Suppressor macrophage treated with lipopolysaccharide for 1 hour (primary cell): ENCODE measurements around the gene PIAS1.
"Not testable (repeated sequence)": the region's sequence is repeated elsewhere in the genome, so short reads cannot be mapped to it uniquely, and the experiment has no call there.

Source experiments
- DNase-seq, 3 donors: peaks; one replicate each; pipeline ENCODE4 v3.0.0-alpha.2; 2020 to 2022

PIAS1 gene

DNA sequence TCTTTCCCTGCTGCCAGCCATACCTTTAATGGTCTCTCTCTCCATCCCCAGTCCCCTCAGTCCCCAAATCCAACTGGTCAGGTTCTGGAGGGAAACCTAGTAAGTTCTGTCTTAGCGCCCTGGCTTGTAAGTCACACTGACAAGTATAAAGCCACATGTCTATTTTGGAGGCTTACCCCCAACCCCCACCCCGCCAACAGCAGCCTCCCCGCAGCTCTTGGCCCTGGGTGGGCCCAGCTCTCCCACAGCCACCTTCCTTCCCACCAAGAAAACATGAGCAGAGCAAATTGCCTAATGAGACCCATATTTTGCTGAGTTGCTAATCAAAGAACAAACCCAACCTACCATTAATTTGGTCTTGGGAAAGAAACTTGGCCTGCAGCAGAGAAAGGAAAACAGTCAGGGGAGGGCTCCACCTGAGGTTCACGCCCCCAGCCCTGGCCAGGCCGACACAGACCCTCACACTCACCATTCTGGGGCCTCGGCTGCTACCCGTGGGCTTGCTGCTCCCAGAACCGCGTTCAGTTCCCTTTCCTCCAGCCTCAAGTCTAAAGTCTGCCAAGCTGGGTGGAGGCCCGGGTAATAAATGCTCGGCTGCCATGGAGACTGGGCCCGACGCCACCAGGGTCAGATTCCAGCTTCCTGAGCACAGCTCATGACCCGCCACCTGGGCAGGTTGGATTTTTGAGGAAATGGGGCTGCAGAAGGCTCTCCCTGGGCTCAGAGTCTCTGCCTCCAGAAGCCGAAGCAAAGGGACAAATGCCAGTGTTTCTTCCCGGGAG is 150.9 kb downstream of the PIAS1 start, which contains the start of gene CALML4:
TSS of gene CALML4 (minus strand) at position 557 of the 782 bp plus-strand sequence. CDS start at position 472, 85 bp downstream.
- peak; percentile 36 to 64 (median 52) for DNase-seq

DNA sequence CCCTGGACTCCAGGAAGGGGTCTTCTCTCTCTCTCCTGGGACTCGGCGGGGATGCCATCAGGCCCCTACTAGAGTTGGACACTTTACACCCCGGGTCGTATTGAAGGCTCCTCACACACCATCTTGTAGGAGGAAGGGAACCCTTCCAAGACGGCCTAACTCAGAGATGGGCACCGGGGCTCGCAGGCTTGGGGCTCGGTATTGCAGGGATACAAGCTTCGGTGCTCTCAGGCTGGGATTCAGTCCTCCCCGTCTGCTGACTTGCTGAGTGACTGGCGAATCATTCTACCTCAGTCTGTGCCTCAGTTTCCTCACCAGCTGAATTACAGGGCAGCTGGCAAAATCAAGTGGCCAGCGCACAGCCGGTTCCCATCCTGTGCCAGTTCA is 151.4 kb downstream of the PIAS1 start:
- DNase-seq = no peak

DNA sequence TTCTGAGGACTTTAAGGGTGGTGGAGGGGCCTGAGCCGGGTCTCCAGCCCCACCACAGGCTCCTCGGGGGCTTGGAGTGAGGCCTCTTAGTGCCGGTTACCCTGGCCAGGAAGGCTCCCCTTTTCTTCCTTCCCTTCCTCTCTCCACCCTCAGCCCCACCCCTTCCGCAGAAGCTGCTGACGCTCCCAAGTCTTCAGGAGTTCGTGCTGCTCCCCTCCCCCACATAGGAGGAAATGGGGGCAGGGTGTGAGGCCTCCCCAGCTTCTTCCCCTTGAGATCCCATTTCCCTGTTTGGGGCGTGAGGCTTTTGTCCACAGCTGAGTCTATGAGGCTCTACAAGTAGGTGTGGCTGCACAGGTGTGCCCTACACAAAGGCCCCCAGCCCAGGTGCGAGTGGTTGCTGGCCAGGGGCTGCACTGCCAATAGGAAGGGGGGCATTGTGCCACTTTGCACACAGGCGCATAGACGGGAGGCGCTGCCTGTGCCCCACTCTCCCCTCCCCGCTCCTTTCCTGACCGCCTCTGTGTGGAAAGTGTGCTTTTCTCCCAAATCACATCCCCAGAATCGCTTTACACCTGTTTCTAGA is 151.9 kb downstream of the PIAS1 start:
- peak; percentile 78 to 87 (median 78) for DNase-seq

DNA sequence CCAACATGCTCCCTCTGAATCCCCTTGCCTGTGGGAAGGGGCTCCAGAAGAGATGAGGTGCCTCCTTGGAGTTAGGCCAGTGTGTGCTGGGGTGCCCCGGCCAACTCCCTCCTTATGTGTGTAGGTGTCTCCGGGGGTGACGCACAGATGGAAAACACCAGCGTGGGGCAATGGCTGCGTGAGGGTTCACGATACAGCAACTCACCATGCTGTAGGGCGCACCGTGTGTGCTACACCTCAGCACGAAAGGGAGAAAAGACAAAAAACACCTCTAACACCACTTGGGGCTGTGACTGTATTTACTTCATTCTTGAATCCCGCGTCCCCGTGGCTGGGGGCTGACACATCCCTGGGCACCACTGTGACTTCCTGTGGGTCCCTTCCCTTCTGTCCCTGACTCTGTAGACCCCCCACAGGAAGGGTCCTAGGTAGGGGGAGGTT is 152.6 kb downstream of the PIAS1 start:
- no peak for DNase-seq

DNA sequence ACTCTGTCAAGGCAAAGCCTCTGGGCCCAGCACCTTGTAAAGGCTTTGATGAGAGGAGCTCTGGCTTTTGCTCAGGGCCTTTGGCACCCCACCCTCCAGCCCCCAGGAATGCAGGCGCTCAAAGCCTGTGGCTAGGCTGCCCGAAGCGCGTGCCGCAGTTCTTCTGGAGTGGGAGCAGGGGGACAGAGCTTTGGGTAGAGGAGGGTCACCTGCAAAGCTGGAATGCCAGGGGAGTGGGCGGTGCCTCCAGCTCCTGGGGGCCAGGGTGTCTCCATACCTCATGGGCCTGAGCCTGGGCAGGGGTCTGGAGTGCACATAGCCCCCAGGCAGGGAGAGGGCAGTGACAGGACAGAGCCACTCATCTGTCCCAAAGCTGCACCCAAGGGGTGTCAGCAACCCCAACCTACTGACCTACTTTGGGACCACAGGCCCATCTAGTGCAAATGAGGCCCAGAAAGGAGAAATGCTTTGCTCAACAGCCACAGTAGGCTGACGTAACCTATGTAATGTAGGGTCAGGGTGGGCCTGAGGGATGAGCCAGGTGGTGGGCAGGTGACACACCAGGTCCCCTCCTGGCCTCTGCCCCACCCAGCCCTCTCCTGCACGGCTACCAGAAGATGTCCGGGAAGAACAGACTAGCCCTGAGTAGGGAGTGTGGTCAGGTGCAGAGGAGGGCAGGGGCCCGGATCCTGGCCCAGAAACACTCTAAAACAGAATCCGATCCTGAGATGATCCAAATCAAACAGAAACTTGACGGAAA is 153.2 kb downstream of the PIAS1 start:
- DNase-seq = no peak

DNA sequence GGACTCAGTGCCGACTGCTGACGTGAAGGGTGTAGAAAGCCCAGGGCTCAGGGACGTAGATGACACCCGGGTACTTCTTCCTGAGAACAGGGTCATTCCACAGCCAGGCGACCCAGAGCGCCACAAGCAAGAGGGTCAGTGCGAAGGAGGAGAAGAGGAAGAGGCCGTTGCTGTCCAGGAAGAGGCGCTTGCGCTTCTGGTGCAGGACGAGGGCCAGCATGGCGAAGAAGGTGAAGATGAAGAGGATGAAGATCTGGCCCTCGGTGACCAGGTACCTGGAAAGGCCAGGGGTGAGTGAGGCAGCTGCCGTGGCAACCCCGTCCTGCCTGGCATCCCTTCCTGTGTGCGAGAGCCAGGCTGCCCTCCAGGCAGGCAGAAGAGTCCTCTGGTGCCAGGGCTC is 154.0 kb downstream of the PIAS1 start:
- DNase-seq = no peak

DNA sequence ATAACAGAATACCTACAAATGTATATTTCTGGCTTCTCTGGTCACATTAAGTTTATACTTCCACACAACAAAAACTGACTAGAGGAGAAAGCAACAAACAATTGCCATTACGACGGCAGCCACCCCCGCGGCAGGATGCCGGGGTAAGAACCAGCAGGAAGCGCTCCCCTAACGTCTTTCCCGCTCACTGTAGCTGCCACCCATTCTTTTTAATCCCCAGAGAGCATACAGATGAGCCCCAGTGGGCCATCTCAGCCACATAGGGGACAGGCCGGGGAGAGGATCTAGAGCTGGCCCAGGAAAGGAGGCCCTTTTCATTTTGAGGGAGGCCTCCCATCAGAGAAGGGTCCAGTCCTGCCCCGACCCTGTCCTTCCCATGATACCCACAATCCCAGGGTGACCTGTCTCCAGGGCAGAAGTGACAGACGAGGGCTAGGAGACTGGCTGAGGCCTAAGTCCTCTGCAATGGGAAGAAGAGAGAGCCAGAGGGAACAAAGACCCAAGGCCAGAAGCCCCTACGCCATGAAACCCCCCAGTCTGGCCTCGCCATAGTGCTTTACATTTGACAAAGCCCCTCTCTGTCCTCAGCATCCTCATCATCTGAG is 154.6 kb downstream of the PIAS1 start:
- DNase-seq = no peak

DNA sequence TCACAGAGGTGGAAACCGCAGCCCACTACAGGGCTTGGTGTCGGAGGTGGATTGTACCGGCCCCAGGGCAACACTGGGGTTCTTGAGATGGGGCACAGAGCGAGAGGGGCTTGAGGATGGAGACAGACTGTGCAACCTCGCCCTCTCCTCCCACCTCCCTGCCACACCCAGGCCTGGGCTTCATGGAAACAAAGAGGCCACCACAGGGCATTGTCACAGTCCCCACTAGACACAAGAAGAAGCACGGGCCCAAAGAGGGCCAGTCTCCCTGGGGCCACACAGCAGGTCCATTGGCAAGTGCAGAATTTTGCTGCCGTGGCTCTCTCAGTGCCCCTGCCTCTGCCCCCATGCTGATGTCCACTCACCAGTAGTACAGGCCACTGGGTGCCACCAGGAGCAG is 155.2 kb downstream of the PIAS1 start:
- no peak for DNase-seq

DNA sequence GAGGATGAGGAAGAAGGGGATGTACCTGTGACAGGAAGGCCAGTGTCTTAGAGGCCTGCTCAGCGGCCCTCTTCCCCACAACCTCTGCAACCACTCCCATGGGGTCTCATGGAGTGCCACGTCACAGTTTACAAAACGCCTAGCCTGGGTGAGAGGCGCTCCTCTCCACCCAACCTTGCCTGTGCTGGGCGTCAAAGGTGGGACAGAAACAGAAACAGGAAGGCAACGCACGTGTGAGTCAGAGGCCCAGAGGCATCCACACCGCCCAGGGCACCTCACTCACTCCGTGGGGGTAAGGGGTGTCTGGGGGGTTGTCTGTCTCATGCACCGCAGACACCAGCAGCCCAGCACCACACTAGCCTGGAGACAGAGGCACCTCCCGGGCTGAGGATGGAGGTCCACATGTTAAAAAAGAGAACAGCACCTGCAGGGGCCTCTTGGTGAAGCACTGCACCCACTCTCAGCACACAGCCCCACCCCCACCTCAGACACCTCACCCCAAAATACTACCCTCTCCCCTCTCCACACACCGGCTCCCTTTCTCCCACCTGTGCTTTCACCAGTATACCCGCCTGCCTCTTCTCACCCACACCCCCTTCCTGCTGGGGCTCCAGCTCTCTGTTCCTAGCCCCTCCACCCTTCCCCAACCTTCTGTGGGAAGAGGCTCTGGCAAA is 155.8 kb downstream of the PIAS1 start:
- DNase-seq = no peak

DNA sequence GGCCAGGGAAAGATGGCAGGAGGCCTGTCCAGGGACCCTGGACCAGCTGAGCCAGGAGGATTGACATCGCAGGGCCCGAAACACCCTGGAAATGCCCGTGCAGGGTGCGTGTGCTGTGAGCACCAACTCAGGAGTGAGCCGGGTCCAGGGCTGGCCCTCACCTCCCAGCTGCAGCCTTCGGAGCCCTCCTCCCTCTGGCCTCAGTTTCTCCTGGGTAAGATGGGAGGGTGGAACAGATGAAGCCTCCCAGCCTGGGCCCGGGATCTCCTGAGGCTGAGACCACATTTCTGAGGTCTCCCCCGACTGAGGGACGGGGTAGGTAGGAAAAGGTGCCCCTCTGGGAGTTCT is 156.3 kb downstream of the PIAS1 start:
- DNase-seq = no peak

DNA sequence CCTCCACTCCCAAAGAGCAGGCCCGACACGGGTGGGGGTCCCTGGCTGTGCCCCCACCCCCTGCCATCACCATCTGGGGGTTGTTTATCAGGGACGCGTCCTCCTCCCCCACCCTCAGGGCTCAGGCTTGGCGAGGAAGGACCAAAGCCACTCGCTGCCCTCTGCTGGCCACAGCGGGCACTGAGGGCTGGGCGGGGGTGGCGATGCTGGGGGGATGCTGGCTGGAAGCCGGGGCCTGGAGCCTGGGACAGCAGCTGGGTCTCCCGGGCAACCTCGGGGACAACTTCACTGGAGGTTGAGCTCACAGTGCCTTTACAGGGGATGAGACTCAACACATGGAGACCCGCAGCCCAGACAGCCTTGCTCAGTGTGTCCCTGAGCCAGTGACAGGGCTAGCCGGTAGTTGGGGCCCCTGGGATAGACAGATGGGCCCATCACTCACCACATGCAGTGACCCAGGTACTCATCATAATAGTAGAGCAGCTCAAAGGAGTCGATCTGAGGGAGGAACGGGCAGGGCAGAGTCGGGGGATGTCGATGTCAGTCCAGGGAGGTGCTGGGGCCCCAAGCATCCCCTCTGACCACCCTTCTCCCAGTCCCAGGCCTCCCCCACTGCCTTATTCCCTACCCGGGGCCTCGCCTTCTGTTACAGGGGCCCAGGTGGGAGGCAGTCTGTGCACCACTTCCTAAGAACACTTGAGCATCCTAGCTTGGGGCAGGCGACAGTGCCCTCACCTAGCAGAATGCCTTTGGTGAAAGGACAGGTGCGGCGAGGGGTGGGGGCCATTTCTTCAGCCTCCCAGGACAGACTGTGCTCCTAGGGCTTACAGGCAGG is 156.9 kb downstream of the PIAS1 start:
- peak; percentile 54 to 79 (median 62) for DNase-seq

DNA sequence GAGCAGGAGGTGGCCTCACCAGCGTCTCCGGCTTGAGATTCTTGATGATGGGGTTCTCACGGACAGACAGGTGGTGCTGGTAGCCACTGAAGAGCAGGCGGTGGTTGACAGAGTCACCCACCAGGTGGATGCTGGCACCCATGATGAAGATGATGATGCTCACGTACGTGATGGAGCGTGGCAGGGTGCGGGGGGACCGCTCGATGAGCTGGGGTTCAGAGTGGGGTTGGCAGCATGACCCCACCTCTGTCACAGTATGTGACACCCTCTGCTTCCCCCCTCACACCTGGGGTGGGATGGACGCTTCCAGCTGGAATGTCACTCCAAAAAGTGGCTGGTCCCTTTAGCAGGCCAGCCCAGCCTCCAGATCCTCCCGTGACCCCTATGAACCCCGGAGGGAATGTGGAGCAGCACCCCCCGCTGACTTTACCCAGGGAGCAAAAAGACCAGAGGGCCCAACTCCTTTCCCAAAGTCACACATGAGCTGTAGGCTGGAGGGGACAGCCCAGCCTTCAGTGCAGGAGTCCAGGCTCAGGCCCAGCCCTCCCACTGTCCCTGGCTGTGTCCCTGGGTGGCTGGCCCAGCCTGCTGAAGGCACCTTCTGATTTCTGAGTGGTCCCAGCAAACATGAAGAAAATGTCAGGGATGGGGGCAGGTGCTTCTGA is 157.7 kb downstream of the PIAS1 start:
- DNase-seq = no peak

DNA sequence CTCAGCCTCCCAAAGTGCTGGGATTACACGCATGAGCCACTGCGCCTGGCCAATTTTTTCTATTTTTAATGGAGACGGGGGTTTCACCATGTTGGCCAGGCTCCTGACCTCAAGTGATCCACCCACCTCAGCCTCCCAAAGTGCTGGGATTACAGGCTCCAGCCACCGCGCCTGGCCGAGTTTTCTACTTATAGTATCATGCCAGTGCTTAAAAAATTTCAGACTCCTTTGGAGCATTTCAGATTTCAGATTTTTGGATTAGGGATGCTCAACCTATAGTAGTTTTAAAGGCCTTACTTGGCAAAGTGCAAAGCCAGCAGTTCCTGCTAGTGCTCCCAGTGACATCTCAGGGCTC is 159.4 kb downstream of the PIAS1 start:
- not testable (repeated sequence) for DNase-seq

DNA sequence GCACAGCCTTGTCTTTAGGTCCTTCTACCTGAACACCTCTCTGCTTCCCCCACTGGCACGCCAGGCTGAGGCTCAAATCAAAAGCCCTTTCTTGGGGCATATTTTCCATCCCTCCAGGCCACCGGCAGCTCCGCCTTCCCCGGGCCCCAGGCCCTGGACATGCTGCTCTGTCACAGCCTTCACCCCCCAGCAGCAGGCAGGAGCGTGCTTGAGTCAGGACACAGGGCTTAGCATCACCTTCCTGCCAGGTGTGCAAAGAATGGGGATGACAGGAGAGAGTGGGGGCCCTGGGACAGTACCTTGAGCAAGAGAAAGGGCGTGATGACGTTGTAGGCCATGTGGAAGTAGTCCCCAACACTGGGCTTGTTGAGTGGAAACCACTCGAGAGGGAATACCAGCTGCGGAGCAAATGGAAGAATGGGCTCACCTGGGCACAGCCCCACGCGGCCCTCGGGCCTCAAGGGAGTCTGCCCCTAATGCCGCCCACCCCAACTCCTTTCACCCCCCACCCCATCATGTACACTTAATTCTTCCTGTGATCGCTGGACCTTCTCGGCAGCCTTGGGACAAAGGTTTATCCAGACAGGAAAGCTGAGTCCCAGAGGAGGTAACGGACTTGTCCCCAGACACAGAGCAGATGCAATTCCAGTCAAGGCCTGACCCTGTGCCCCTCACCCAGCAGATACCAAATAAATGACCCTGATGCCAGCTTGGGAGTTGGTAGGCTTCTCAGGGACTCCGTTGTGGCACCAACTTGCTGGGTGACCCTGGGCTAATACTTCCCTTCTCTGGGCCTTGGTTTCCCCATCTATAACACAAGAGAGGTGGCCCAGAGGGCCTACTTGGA is 160.1 kb downstream of the PIAS1 start:
- no peak for DNase-seq

DNA sequence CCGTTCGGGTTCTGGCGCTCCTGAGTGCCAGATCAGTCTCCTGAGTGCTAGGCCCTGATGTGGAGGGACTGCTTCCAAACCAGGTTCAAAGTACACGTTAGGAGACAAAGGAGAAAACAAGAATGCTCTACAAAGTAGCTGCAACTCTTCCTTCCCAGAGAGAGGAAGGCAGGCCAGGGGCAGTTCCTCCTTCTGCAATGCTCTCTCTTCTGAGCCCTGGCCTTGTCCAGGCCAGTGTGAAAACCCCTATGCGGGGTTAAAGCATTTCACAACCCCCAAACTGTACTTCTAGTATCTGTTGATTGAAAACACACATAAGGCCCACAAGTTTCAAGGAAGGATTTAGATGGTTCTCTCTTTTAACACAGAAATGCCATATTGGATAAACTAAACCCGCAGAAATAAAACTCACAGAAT is 160.7 kb downstream of the PIAS1 start:
- DNase-seq = peak; percentile 65 to 71 (median 68)

DNA sequence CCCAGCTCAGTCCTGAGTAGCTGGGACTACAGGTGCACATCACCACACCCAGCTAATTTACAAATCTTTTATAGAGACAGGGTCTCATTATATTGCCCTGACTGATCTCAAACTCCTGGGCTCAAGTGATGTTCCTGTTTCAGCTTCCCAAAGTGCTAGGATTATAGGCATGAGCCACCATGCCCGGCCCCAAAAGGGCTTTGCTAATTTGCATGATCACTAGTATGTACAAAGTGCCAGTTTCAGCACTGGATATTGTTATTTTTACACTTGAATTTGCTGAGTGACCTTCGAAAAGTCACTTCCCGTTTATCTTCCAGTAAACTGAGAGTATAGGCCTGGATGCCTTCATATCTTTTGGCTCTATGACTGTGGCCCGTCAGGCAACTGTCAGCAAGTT is 163.2 kb downstream of the PIAS1 start:
- peak in 1 of 3 donors; percentile 34 for DNase-seq

DNA sequence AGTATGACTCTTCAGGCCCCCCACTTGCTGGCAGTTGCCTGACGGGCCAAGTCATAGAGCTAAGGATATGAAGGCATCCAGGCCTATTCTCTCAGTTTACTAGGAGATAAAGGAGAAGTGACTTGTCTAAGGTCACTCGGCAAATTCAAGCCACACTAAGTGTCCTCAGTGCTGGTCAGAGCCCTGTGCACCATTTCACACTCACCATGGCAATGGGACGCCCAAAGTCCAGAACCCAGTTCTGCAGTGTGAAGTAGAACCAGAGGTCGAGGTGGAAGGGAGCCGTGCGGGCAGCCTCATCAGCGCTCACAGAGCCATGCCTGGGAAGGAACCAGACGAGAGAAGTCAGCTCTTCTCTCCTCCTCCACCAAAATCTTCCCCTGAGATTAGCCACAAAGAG is 164.2 kb downstream of the PIAS1 start:
- DNase-seq = no peak

DNA sequence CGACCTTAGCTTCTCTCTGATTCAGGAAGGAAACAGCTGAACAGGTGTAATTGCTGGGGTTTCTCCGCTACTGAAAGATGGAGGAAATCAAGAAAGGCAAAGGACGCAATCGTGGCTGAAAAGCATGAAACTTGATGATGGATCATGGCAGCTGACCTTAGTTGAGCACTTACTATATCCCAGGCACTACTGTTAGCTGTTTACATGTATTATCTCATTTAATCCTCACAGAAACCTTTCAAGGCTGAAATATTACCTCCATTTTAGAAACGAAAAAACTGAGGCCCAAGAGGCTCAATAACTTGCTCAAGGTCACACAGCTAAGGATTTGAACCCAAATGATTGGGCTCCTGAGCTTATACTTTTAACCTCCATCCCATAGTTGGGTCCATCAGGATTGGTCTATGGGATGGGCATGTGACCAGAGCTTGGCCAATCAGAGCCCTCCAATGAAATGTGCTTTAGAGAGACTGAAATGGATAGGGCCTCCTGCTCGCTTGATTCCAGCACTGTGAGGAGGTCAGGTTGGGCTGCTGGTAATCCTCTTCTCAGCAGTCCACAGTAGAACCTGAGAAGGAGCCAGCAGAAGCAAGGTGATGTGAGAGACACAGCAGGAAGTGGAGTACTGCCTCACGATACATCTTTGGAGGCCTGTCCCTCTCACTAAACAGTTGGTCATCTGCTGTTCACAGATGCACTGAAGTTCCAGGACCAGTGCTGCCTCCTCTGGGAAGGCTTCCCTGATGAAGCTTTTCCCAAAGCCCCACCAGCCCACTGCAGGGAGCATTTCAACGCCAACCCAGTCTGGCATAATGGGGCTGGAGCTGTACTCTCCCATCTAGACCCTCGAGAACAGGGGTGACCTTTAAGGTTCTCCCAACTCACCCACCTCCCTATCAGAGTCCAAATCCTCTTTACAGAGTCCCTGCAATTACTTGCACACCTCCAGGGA is 165.0 kb downstream of the PIAS1 start:
- DNase-seq = no peak

DNA sequence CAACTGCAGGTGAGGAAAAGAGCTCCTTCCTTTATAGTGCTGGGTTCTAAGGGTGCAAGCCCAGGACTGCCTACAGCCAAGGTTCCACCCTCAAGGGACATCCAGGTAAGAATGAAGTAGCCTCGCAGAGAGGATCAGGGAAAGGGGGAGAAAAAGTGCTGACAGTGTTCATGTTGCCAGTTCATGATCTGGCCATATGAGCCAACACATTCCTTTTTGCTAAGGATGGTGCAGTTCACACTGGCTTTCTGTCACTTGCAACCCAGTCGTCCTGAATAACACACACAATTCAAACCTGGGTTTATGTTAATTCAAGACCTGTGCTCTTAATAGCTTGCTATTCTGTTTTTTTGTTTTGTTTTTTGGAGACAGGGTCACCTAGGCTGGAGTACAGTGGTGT is 166.4 kb downstream of the PIAS1 start:
- no peak for DNase-seq
